Uterus (tissue), 2 donors: ENCODE data around the gene SCN5A.

Experiments used
- CTCF ChIP-seq, 4 experiments: fragments of 200-600 bp in 2 of 4; fragments of 450-650 bp in 2 of 4; sonication (generic) in 2 of 4; IDR thresholded peaks; one replicate each; pipeline ENCODE4 v1.5.1; 2016 to 2019; ENCODE audit warnings: antibody characterized with exemption in 4 of 4, mild to moderate bottlenecking in 2 of 4, moderate library complexity in 1 of 4
- POLR2A ChIP-seq, 2 donors: fragments of 450-650 bp; IDR thresholded peaks; one replicate each; pipeline ENCODE4 v1.6.1; 2016; ENCODE audit warnings: antibody characterized with exemption in 2 of 2, mild to moderate bottlenecking in 1 of 2, moderate library complexity in 1 of 2

GRCh38 chr3:38578551-38578950 is 70.9 kb downstream of the SCN5A start:
- TF ChIP-seq CTCF (IDR thresholded peaks at IDR 0.05) (no peak), POLR2A (IDR thresholded peaks at IDR 0.05) (no peak)
